Large intestine (tissue), 12 donors: ENCODE data around the gene SLC35B4. TPM values are rescaled to one million over a fixed set of nuclear protein-coding genes. Genes with fewer than 3 reads are reported as not detected.

Experiments
- DNase-seq, 2 donors: peaks; one replicate each; pipeline versions ENCODE4 v3.0.0 to v3.0.0-alpha.2; 2013
- H3K27ac ChIP-seq: one replicate; pipeline ENCODE4 v1.5.1; 2013; ENCODE audit warnings: low read length
- H3K27me3 ChIP-seq: 2 replicates; pipeline ENCODE4 v1.6.1; 2013; ENCODE audit warnings: low read length; ENCODE audit not compliant: control insufficient read depth, insufficient read depth
- H3K36me3 ChIP-seq: 2 replicates; pipeline ENCODE4 v1.6.1; 2013; ENCODE audit warnings: low read length; ENCODE audit not compliant: control insufficient read depth, insufficient read depth
- H3K4me1 ChIP-seq: one replicate; pipeline ENCODE4 v1.6.1; 2013; ENCODE audit warnings: low read length; ENCODE audit not compliant: control insufficient read depth, insufficient read depth
- H3K4me3 ChIP-seq: one replicate; pipeline ENCODE4 v1.5.1; 2013; ENCODE audit warnings: low read length
- H3K9me3 ChIP-seq: one replicate; pipeline ENCODE4 v1.6.1; 2013; ENCODE audit warnings: mild to moderate bottlenecking, low read depth, low read length, moderate library complexity; ENCODE audit not compliant: control insufficient read depth
- WGBS: methylation state at CpG from one replicate; pipeline ENCODE4 v1.1.5; 2013; ENCODE audit warnings: low lambda C conversion rate; ENCODE audit not compliant: insufficient coverage; 5-methylcytosine and 5-hydroxymethylcytosine counted together
- long read RNA-seq, 11 donors: transcript quantifications; one replicate each; lab custom pipeline, GENCODE V29; 2026
- polyA plus RNA-seq: library from polyadenylated mRNA; unstranded; fragments of 120-200 nt; gene quantifications from one replicate; pipeline ENCODE4 v1.2.1, GENCODE V29; 2013

The SLC35B4 gene
- 10.5 TPM for polyA plus RNA-seq
- long read RNA-seq, donor 1, full-length matches to known transcripts, result 1 of 1 reads
- long read RNA-seq, donor 1, partial matches to known transcripts, result 0 of 1 reads
- long read RNA-seq, donor 1, other reads (novel, unspliced or antisense), result 0 of 1 reads
- long read RNA-seq, donor 2, full-length matches to known transcripts, result 3 of 3 reads
- long read RNA-seq, donor 2, partial matches to known transcripts, result 0 of 3 reads
- long read RNA-seq, donor 2, other reads (novel, unspliced or antisense), result 0 of 3 reads
- long read RNA-seq, donor 3, full-length matches to known transcripts, result 2 of 2 reads
- long read RNA-seq, donor 3, partial matches to known transcripts, result 0 of 2 reads
- long read RNA-seq, donor 3, other reads (novel, unspliced or antisense), result 0 of 2 reads
- long read RNA-seq, donor 4, result 0 reads
- long read RNA-seq, donor 5, full-length matches to known transcripts, result 2 of 2 reads
- long read RNA-seq, donor 5, partial matches to known transcripts, result 0 of 2 reads
- long read RNA-seq, donor 5, other reads (novel, unspliced or antisense), result 0 of 2 reads
- long read RNA-seq, donor 6, full-length matches to known transcripts, result 4 of 4 reads
- long read RNA-seq, donor 6, partial matches to known transcripts, result 0 of 4 reads
- long read RNA-seq, donor 6, other reads (novel, unspliced or antisense), result 0 of 4 reads
- long read RNA-seq, donor 7, full-length matches to known transcripts, result 2 of 2 reads
- long read RNA-seq, donor 7, partial matches to known transcripts, result 0 of 2 reads
- long read RNA-seq, donor 7, other reads (novel, unspliced or antisense), result 0 of 2 reads
- long read RNA-seq, donor 8, full-length matches to known transcripts, result 2 of 2 reads
- long read RNA-seq, donor 8, partial matches to known transcripts, result 0 of 2 reads
- long read RNA-seq, donor 8, other reads (novel, unspliced or antisense), result 0 of 2 reads
- long read RNA-seq, donor 9, full-length matches to known transcripts, result 2 of 2 reads
- long read RNA-seq, donor 9, partial matches to known transcripts, result 0 of 2 reads
- long read RNA-seq, donor 9, other reads (novel, unspliced or antisense), result 0 of 2 reads
- long read RNA-seq, donor 10, full-length matches to known transcripts, result 3 of 3 reads
- long read RNA-seq, donor 10, partial matches to known transcripts, result 0 of 3 reads
- long read RNA-seq, donor 10, other reads (novel, unspliced or antisense), result 0 of 3 reads
- long read RNA-seq, donor 11, full-length matches to known transcripts, result 4 of 4 reads
- long read RNA-seq, donor 11, partial matches to known transcripts, result 0 of 4 reads
- long read RNA-seq, donor 11, other reads (novel, unspliced or antisense), result 0 of 4 reads

GRCh38 chr7:134316539-134317344 is at the start of gene SLC35B4:
TSS of gene SLC35B4 (minus strand) at chr7:134316930. CDS start at chr7:134316751, 179 bp downstream.
- peak; percentile 97 to 98 for DNase-seq

GRCh38 chr7:134366481-134366880 is 49.8 kb upstream of the SLC35B4 start:
- peak; percentile 15 to 62 for DNase-seq
- H3K4me1 ChIP-seq, result peaks cover 13% of the 10 kb centered on the region
- WGBS, result 40% methylated on average over 1 of the region's 1 CpG
- H3K27ac ChIP-seq, result no peak overlapping the region
- H3K27me3 ChIP-seq, result no peaks in the 10 kb centered on the region
- no peaks in the 10 kb centered on the region for H3K9me3 ChIP-seq
- H3K36me3 ChIP-seq, result no peaks in the 10 kb centered on the region
- no peak overlapping the region for H3K4me3 ChIP-seq

More at GRCh38 chr7:134316539-134317344, at the start of gene SLC35B4:
- peak within 1 kb of the TSS; percentile 90 for H3K4me3 ChIP-seq
- H3K27ac ChIP-seq, result peak within 1 kb of the TSS; percentile 81
- peaks cover 2% of the 10 kb centered on the region for H3K36me3 ChIP-seq
- peaks cover 4% of the 10 kb centered on the region for H3K9me3 ChIP-seq
- no CpG with 5 or more reads among the region's 69 CpGs for WGBS
- H3K4me1 ChIP-seq, result peaks cover 13% of the 10 kb centered on the region
- H3K27me3 ChIP-seq, result peaks cover 5% of the 10 kb centered on the region

GRCh38 chr7:134365341-134366054 is 48.8 kb upstream of the SLC35B4 start:
- Histone ChIP-seq H3K27ac (no peak overlapping the region), H3K36me3 (no peaks in the 10 kb centered on the region), H3K9me3 (no peaks in the 10 kb centered on the region), H3K27me3 (no peaks in the 10 kb centered on the region), H3K4me1 (peaks cover 13% of the 10 kb centered on the region), H3K4me3 (no peak overlapping the region)
- DNase-seq, result no peak
- no CpG with 5 or more reads among the region's 6 CpGs for WGBS

- H3K27ac ChIP-seq, result no peak overlapping the region
- H3K4me3 ChIP-seq, result no peak overlapping the region
- DNase-seq, result peak in 1 of 2 donors; percentile 50
- H3K9me3 ChIP-seq, result no peaks in the 10 kb centered on the region
- H3K36me3 ChIP-seq, result no peaks in the 10 kb centered on the region
- peaks cover 13% of the 10 kb centered on the region for H3K4me1 ChIP-seq
- H3K27me3 ChIP-seq, result no peaks in the 10 kb centered on the region
Observed at GRCh38 chr7:134364619-134365037, 47.9 kb upstream of the SLC35B4 start.

GRCh38 chr7:134362587-134363483 is 46.1 kb upstream of the SLC35B4 start:
- no peaks in the 10 kb centered on the region for H3K4me1 ChIP-seq
- H3K9me3 ChIP-seq, result no peaks in the 10 kb centered on the region
- no CpG with 5 or more reads among the region's 8 CpGs for WGBS
- H3K36me3 ChIP-seq, result no peaks in the 10 kb centered on the region
- no peak overlapping the region for H3K27ac ChIP-seq
- DNase-seq, result no peak
- H3K27me3 ChIP-seq, result no peaks in the 10 kb centered on the region
- H3K4me3 ChIP-seq, result no peak overlapping the region

GRCh38 chr7:134359787-134360432 is 43.2 kb upstream of the SLC35B4 start:
- no peak overlapping the region for H3K4me3 ChIP-seq
- DNase-seq, result no peak
- H3K27ac ChIP-seq, result no peak overlapping the region
- H3K4me1 ChIP-seq, result no peaks in the 10 kb centered on the region
- H3K9me3 ChIP-seq, result no peaks in the 10 kb centered on the region
- H3K36me3 ChIP-seq, result no peaks in the 10 kb centered on the region
- no peaks in the 10 kb centered on the region for H3K27me3 ChIP-seq
- no CpG with 5 or more reads among the region's 5 CpGs for WGBS

- WGBS, result no CpG with 5 or more reads among the region's 4 CpGs
Observed at GRCh38 chr7:134357486-134357885, 40.8 kb upstream of the SLC35B4 start.

GRCh38 chr7:134356421-134356936 is 39.7 kb upstream of the SLC35B4 start:
- H3K27ac ChIP-seq, result no peak overlapping the region
- 80% methylated on average over 2 of the region's 9 CpGs for WGBS

More at GRCh38 chr7:134357486-134357885, 40.8 kb upstream of the SLC35B4 start:
- H3K36me3 ChIP-seq, result no peaks in the 10 kb centered on the region
- no peaks in the 10 kb centered on the region for H3K27me3 ChIP-seq
- H3K9me3 ChIP-seq, result no peaks in the 10 kb centered on the region
- no peak for DNase-seq
- no peak overlapping the region for H3K27ac ChIP-seq
- no peaks in the 10 kb centered on the region for H3K4me1 ChIP-seq
- H3K4me3 ChIP-seq, result no peak overlapping the region

More at GRCh38 chr7:134356421-134356936, 39.7 kb upstream of the SLC35B4 start:
- Histone ChIP-seq H3K9me3 (no peaks in the 10 kb centered on the region), H3K27me3 (no peaks in the 10 kb centered on the region), H3K4me3 (no peak overlapping the region), H3K4me1 (no peaks in the 10 kb centered on the region), H3K36me3 (no peaks in the 10 kb centered on the region)
- peak in 1 of 2 donors; percentile 14 for DNase-seq
